Measurements from ENCODE around the gene ERC1.
"Not testable (repeated sequence)": the region's sequence is repeated elsewhere in the genome, so short reads cannot be mapped to it uniquely, and the experiment has no call there.

ERC1 gene

GRCh38 chr12:1226951-1227350 is 235.9 kb downstream of the ERC1 start:
- ATAC-seq (peak; percentile 55), DNase-seq (no peak)

GRCh38 chr12:1234073-1234472 is 243.1 kb downstream of the ERC1 start:
- no peak for ATAC-seq
- DNase-seq: no peak

- ATAC-seq (no peak), DNase-seq (no peak)
Observed at GRCh38 chr12:1246637-1247036, 255.6 kb downstream of the ERC1 start.

GRCh38 chr12:1250641-1251040 is 259.6 kb downstream of the ERC1 start:
- DNase-seq (no peak), ATAC-seq (no peak)

GRCh38 chr12:1252758-1253157 is 261.7 kb downstream of the ERC1 start:
- no peak for ATAC-seq
- DNase-seq: no peak

- not testable (repeated sequence) for ATAC-seq, DNase-seq
Observed at GRCh38 chr12:1255125-1255524, 264.1 kb downstream of the ERC1 start.

- not testable (repeated sequence) for DNase-seq, ATAC-seq
Observed at GRCh38 chr12:1255854-1256253, 264.8 kb downstream of the ERC1 start.

GRCh38 chr12:1256285-1256684 is 265.3 kb downstream of the ERC1 start:
- ATAC-seq: no peak
- DNase-seq: no peak

- ATAC-seq (no peak), DNase-seq (no peak)
Observed at GRCh38 chr12:1256991-1257390, 266.0 kb downstream of the ERC1 start.

GRCh38 chr12:1262011-1262410 is 271.0 kb downstream of the ERC1 start:
- no peak for DNase-seq
- no peak for ATAC-seq

GRCh38 chr12:1267243-1267642 is 276.2 kb downstream of the ERC1 start:
- no peak for DNase-seq

GRCh38 chr12:1272142-1272541 is 281.1 kb downstream of the ERC1 start:
- ATAC-seq: peak; percentile 95

More at GRCh38 chr12:1267243-1267642, 276.2 kb downstream of the ERC1 start:
- ATAC-seq: no peak

GRCh38 chr12:1273051-1273450 is 282.0 kb downstream of the ERC1 start:
- ATAC-seq (no peak), DNase-seq (no peak)

More at GRCh38 chr12:1272142-1272541, 281.1 kb downstream of the ERC1 start:
- peak; percentile 15 for DNase-seq

GRCh38 chr12:1277905-1278304 is 286.9 kb downstream of the ERC1 start:
- ATAC-seq: peak; percentile 49

GRCh38 chr12:1279050-1279449 is 288.0 kb downstream of the ERC1 start:
- no peak for DNase-seq

More at GRCh38 chr12:1277905-1278304, 286.9 kb downstream of the ERC1 start:
- peak; percentile 12 for DNase-seq

GRCh38 chr12:1280059-1280458 is 289.0 kb downstream of the ERC1 start:
- no peak for ATAC-seq
- DNase-seq: no peak

More at GRCh38 chr12:1279050-1279449, 288.0 kb downstream of the ERC1 start:
- ATAC-seq: no peak

GRCh38 chr12:1281683-1282366 is 290.8 kb downstream of the ERC1 start:
- DNase-seq (no peak), ATAC-seq (no peak)

GRCh38 chr12:1282670-1283315 is 291.8 kb downstream of the ERC1 start:
- DNase-seq (no peak), ATAC-seq (no peak)

GRCh38 chr12:1283316-1283715 is 292.3 kb downstream of the ERC1 start:
- no peak for ATAC-seq

GRCh38 chr12:1284611-1285010 is 293.6 kb downstream of the ERC1 start:
- DNase-seq: no peak
- ATAC-seq: no peak

More at GRCh38 chr12:1283316-1283715, 292.3 kb downstream of the ERC1 start:
- no peak for DNase-seq

- DNase-seq (no peak), ATAC-seq (no peak)
Observed at GRCh38 chr12:1287446-1287975, 296.5 kb downstream of the ERC1 start.

- DNase-seq (no peak), ATAC-seq (no peak)
Observed at GRCh38 chr12:1288333-1288732, 297.3 kb downstream of the ERC1 start.
